Dedifferentiated amniotic fluid mesenchymal stem cell (primary cell): Measurements from ENCODE around the gene AIF1.

Experiments
- DNase-seq: peaks from one replicate; pipeline ENCODE4 v3.0.0-alpha.2; 2016; ENCODE audit errors: extremely low spot score

The AIF1 gene

DNA sequence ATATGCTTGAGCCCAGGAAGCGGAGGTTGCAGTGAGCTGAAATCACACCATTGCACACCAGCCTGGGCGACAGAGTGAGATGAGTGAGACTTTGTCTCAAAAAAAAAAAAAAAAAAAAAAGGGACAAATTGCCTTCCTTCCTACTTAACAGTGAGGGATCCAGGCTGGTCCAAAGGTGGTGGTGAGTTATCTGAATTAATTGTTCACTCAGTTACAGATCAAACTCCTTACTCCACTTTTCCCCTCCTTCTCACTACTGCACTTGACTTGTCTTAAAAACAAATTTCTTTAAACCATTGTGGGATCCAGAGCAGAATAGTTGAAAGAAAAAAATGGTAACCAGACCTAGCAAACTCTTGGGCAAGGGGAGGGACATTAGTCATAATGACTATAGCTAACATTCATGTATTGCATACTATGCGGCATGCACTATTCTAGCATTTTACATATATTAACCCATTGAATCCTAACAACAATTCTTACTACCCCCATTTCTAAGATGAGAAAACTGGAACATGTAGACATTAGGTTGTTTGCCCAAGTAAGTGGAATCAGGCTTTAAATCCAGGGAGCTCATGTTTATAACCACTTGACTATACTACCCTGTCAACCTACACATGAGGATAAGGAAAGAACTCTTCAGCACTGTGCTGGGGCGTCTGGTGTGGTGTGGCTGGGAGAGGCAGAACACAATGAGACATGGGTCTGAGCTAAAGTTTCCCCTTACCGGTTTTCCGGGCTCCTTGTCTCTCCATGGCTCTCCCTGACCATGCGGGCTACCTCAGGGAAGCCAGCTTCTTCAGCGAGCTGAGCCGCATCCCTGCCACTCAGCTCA, 48.3 kb downstream of the AIF1 start:
- no peak for DNase-seq

DNA sequence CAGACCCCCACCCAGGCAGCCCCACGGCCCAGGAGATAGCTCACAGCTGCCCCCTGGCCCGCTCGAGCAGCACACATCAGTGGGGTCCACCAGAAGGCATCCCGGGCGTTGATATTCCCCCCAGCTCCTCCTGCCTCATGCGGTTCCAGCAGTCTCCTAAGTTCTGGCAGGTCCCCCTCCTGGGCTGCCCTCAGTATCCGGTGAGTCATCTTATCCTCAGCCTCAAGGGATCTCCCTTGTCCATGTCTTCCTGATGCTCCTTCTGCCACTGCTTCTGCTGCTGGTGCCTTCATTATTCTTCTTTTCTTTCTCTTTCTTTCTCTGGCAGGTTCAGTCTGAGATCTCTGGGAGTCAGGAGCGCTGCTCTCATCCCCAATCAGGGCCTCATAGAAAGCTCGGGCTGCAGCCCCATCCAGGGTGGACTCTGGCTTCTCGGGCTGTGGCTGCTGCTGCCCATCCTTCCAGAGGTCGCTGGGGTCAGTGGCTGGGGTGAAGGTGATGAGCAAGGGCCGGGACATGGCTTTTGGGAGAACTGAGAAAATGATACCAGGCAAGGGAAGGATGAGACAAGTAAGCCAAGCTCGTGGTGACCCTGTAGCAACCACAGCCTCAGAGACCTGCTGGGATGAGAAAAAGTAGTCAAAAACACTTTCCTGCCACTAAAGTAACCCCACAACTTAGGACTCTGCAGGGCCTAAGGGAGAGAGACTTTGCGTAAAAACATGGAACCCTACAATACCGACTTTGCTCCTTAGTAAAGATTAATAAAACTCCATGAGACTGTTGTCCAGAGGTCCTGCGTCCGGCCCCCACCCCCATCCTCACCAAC, 49.1 kb downstream of the AIF1 start:
- peak; percentile 45 for DNase-seq

DNA sequence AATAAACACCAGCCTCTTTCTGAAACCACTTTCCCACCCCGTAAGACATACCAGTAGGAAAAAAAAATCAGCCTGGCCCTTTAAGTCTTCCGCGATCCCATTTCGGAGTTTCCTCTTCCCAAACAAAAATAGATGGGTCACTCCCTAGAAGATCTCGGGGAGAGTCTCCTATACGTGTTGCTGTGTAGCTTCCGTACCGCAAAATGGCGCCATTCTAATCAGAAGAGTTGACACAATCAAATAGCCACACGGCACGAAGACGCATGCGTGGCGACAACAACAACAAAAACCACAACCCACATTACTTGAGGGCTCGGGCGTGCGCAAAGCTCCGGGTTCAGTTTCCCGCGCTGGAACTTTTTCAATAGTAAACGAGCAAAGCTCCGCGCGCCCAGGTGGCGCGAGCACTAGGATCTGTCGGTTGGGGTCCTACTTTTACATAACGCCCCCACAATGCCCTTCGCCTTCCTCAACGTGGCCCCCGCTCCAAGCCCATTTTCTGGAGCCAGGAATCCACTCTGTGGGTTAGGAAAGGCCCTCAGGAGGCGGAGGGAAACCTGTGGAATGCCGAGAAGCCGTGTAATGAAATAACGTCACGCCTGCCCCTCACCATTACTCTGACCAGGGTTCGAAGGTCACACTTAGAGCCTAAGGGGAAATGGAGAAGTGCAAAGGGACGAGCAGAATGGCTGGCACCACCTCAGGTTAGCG, 49.9 kb downstream of the AIF1 start, which contains the start of gene GPANK1:
GPANK1 (minus strand) TSS at position 208 of the 711 bp plus-strand sequence. CDS start 519 bp downstream, outside the sequence.
- DNase-seq: peak; percentile 94

DNA sequence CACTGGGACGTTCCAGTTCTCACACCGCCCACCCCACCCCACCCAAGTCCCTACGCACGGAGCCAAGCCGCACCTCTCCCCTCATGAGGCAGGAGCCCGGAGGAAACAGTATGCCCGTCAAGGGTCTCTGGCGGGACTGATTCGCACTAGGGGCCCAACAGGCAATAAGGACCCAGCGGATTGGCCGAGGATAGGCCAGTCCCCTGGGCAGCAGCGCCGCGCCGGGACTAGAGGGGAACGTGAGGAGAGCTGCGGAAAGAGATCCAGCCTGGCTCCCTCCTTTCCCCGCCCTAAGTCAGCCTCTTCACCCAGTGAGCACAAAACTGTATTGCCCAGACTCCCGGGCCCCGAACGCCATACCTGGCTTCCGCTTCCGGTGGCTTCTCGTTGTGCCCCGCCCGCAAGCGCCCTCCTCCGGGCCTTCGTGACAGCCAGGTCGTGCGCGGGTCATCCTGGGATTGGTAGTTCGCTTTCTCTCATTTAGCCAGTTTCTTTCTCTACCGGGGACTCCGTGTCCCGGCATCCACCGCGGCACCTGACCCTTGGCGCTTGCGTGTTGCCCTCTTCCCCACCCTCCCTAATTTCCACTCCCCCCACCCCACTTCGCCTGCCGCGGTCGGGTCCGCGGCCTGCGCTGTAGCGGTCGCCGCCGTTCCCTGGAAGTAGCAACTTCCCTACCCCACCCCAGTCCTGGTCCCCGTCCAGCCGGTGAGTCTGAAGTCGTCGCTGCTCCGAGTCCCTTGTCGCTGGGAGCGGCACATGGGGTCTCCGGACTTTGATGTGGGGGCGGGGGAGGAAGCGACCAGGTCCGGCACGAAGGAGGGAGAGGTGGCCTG, 50.7 kb downstream of the AIF1 start, which contains the start of gene CSNK2B:
CSNK2B (plus strand) TSS at position 580 of the 836 bp plus-strand sequence. CDS start 752 bp downstream, outside the sequence.
- DNase-seq: peak; percentile 98

DNA sequence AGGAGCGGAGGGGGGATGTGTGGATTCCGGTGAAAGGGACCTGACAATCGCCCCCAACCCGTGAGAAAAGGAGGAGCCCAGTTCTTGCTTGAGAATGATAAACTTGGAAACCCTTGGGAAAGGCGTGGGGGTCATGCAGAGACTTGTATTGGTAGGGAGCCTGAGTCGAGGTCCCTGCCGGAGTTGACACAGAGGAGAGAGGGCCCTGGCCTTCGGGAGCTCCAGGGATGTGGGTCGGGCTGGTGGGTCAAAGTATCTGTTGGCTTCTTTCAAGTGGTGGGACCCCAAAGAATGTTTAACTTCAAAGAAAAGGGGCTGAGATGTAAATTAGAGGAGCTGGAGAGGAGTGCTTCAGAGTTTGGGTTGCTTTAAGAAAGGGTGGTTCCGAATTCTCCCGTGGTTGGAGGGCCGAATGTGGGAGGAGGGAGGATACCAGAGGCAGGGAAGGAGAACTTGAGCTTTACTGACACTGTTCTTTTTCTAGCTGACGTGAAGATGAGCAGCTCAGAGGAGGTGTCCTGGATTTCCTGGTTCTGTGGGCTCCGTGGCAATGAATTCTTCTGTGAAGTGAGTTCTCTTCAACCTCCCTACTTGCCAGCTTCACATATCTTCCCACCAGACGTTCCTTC, 51.4 kb downstream of the AIF1 start:
- no peak for DNase-seq
